Lower leg skin (tissue), 3 donors: ENCODE data around the gene SYNGR4.

Experiments
- POLR2A ChIP-seq, 2 donors: fragments of 450-650 bp; IDR thresholded peaks; one replicate each; pipeline ENCODE4 v1.6.1; 2016 to 2017; ENCODE audit warnings: antibody characterized with exemption in 2 of 2, mild to moderate bottlenecking in 1 of 2, moderate library complexity in 1 of 2
- TF ChIP-seq, protein P1 (sequence below), 3 donors: fragments of 450-650 bp; IDR thresholded peaks; one replicate each; pipeline ENCODE4 v1.5.1; 2016; ENCODE audit warnings: antibody characterized with exemption in 3 of 3, mild to moderate bottlenecking in 3 of 3, moderate library complexity in 2 of 3

DNA sequence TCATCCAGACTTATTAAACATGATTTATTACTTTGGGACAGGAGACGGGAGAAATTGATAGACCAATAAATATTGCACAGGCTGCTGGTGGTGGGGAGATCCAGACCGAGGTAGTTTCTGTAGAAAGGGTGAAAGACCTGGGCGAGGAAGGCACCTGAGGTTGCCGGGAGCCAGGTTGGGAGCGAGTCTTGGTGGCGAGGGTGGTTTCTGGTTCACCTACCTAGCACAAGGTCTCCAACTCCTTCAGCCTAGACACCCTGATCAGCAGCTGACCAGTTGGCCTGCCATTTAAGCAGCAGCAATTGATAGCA, 31.9 kb upstream of the SYNGR4 start:
- TF ChIP-seq POLR2A (IDR thresholded peaks at IDR 0.05) = no peak
- TF ChIP-seq, protein P1, sequence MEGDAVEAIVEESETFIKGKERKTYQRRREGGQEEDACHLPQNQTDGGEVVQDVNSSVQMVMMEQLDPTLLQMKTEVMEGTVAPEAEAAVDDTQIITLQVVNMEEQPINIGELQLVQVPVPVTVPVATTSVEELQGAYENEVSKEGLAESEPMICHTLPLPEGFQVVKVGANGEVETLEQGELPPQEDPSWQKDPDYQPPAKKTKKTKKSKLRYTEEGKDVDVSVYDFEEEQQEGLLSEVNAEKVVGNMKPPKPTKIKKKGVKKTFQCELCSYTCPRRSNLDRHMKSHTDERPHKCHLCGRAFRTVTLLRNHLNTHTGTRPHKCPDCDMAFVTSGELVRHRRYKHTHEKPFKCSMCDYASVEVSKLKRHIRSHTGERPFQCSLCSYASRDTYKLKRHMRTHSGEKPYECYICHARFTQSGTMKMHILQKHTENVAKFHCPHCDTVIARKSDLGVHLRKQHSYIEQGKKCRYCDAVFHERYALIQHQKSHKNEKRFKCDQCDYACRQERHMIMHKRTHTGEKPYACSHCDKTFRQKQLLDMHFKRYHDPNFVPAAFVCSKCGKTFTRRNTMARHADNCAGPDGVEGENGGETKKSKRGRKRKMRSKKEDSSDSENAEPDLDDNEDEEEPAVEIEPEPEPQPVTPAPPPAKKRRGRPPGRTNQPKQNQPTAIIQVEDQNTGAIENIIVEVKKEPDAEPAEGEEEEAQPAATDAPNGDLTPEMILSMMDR (IDR thresholded peaks at IDR 0.05) = no peak
